ENCODE data around the gene ACYP1.

GRCh38 chr14:75050852-75051555 is 12.8 kb downstream of the ACYP1 start, which contains the start of gene MLH3:
- TF ChIP-seq CTCF (conservative IDR thresholded peaks at IDR 0.05; ENCODE audit: low read depth, low read length) (no peak), EZH2 (IDR thresholded peaks at IDR 0.05; ENCODE audit: low read length, unreplicated experiment) (no peak)
